Bone marrow (tissue), 2 donors: Measurements from ENCODE around the gene MTRF1L.

Source experiments
- DNase-seq, 2 donors: peaks; one replicate each; lab custom pipeline; 2025; lab: John Stamatoyannopoulos, UW

MTRF1L gene

GRCh38 chr6:153002613-153003365 is at the start of gene MTRF1L:
TSS of gene MTRF1L (minus strand) at chr6:153002709. CDS start at chr6:153002685, 24 bp downstream.
- DNase-seq, result peak; percentile 71 to 82

- no peak for DNase-seq
These were observed 49.3 kb upstream of the MTRF1L start for GRCh38 chr6:153051801-153052200.

- DNase-seq, result no peak
These were observed 46.1 kb upstream of the MTRF1L start for GRCh38 chr6:153048631-153049030.

- no peak for DNase-seq
These were observed 44.9 kb upstream of the MTRF1L start for GRCh38 chr6:153047386-153047785.

GRCh38 chr6:153045271-153045670 is 42.8 kb upstream of the MTRF1L start:
- no peak for DNase-seq

GRCh38 chr6:153044295-153044694 is 41.8 kb upstream of the MTRF1L start:
- no peak for DNase-seq

- DNase-seq, result no peak
These were observed 41.2 kb upstream of the MTRF1L start for GRCh38 chr6:153043719-153044118.

- no peak for DNase-seq
These were observed 36.0 kb upstream of the MTRF1L start for GRCh38 chr6:153038378-153039057.

GRCh38 chr6:153034139-153034538 is 31.6 kb upstream of the MTRF1L start:
- DNase-seq, result no peak

GRCh38 chr6:153032255-153032882 is 29.9 kb upstream of the MTRF1L start:
- no peak for DNase-seq

GRCh38 chr6:153031335-153031955 is 28.9 kb upstream of the MTRF1L start:
- no peak for DNase-seq

- no peak for DNase-seq
These were observed 26.5 kb upstream of the MTRF1L start for GRCh38 chr6:153028963-153029362.

- DNase-seq, result no peak
These were observed 25.8 kb upstream of the MTRF1L start for GRCh38 chr6:153028286-153028685.

GRCh38 chr6:153027480-153027879 is 25.0 kb upstream of the MTRF1L start:
- DNase-seq, result no peak

GRCh38 chr6:153024709-153025017 is 22.2 kb upstream of the MTRF1L start:
- DNase-seq, result no peak

GRCh38 chr6:153023977-153024708 is 21.6 kb upstream of the MTRF1L start:
- DNase-seq, result peak; percentile 4 to 23

- no peak for DNase-seq
These were observed 15.8 kb upstream of the MTRF1L start for GRCh38 chr6:153018355-153018754.

- no peak for DNase-seq
These were observed 14.3 kb upstream of the MTRF1L start for GRCh38 chr6:153016846-153017245.

- DNase-seq, result no peak
These were observed 12.7 kb upstream of the MTRF1L start for GRCh38 chr6:153015094-153015640.

GRCh38 chr6:153013438-153013837 is 10.9 kb upstream of the MTRF1L start:
- DNase-seq, result no peak

- DNase-seq, result no peak
These were observed 10.3 kb upstream of the MTRF1L start for GRCh38 chr6:153012856-153013255.

GRCh38 chr6:153003366-153003690 is 819 bp upstream of the MTRF1L start:
- no peak for DNase-seq
